Sigmoid colon (tissue), 4 donors: ENCODE results near the gene MYO7B.

Source experiments
- EP300 ChIP-seq, 4 donors: sonication (generic); formaldehyde crosslinking; IDR thresholded peaks; one replicate each; pipeline ENCODE4 v1.6.1; 2017; ENCODE audit warnings: antibody characterized with exemption in 4 of 4
- POLR2A ChIP-seq, 2 donors: fragments of 450-650 bp; IDR thresholded peaks; one replicate each; pipeline ENCODE4 v1.6.1; 2016; ENCODE audit warnings: antibody characterized with exemption in 2 of 2, mild to moderate bottlenecking in 2 of 2, moderate library complexity in 2 of 2
- POLR2AphosphoS5 ChIP-seq, 4 donors: sonication (generic); formaldehyde crosslinking; IDR thresholded peaks; one replicate each; pipeline ENCODE4 v1.6.1; 2017; ENCODE audit warnings: antibody characterized with exemption in 4 of 4
- TF ChIP-seq, protein P1 (sequence below), 4 experiments: fragments of 450-650 bp in 3 of 4; fragments of 200-600 bp in 1 of 4; IDR thresholded peaks; one replicate each; pipeline ENCODE4 v1.5.1; 2016 to 2019; ENCODE audit warnings: antibody characterized with exemption in 4 of 4, mild to moderate bottlenecking in 3 of 4, moderate library complexity in 2 of 4

DNA sequence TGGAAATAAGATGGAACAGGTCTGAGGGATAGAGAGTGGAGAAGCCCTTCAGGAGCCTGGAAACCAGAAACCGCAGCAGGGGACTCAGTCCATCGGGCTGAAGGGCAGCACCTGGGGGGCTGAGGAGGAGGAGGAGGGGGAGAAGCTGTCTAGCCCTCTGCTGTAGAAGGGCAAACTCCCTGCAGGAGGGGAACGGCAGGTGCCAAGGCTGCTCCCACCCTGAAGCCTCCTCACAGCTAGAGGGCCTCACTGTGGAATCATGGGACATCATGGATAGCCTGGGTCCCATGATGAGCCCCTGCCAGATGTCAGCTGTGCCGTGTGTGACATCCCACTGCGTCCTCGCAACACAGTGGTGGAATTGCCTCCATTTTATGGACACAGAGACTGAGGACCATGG is 435 bp downstream of the MYO7B start:
- TF ChIP-seq, protein P1, sequence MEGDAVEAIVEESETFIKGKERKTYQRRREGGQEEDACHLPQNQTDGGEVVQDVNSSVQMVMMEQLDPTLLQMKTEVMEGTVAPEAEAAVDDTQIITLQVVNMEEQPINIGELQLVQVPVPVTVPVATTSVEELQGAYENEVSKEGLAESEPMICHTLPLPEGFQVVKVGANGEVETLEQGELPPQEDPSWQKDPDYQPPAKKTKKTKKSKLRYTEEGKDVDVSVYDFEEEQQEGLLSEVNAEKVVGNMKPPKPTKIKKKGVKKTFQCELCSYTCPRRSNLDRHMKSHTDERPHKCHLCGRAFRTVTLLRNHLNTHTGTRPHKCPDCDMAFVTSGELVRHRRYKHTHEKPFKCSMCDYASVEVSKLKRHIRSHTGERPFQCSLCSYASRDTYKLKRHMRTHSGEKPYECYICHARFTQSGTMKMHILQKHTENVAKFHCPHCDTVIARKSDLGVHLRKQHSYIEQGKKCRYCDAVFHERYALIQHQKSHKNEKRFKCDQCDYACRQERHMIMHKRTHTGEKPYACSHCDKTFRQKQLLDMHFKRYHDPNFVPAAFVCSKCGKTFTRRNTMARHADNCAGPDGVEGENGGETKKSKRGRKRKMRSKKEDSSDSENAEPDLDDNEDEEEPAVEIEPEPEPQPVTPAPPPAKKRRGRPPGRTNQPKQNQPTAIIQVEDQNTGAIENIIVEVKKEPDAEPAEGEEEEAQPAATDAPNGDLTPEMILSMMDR (IDR thresholded peaks at IDR 0.05), result no peak
- TF ChIP-seq POLR2AphosphoS5 (IDR thresholded peaks at IDR 0.05) (no peak), POLR2A (IDR thresholded peaks at IDR 0.05) (peak in 1 of 2 donors; percentile 6), EP300 (IDR thresholded peaks at IDR 0.05) (no peak)
